GM12891 (cell line): ENCODE measurements around the gene CENPS.
A peak's percentile ranks its signal among the peaks of the same experiment; 100 is the strongest.

Experiments used
- POLR2A ChIP-seq: IDR thresholded peaks from 2 replicates; pipeline ENCODE4 v1.6.1; 2011; ENCODE audit warnings: low read depth, low read length, control low read depth
- POLR2AphosphoS5 ChIP-seq: IDR thresholded peaks from 2 replicates; pipeline ENCODE4 v1.6.1; 2011; ENCODE audit warnings: low read depth, low read length, control low read depth
- POU2F2 ChIP-seq: IDR thresholded peaks from 2 replicates; pipeline ENCODE4 v1.6.1; 2011; ENCODE audit warnings: low read depth, mild to moderate bottlenecking, control low read depth, low read length, moderate library complexity
- TAF1 ChIP-seq: IDR thresholded peaks from 2 replicates; pipeline ENCODE4 v1.6.1; 2011; ENCODE audit warnings: low read depth, low read length, control low read depth

DNA sequence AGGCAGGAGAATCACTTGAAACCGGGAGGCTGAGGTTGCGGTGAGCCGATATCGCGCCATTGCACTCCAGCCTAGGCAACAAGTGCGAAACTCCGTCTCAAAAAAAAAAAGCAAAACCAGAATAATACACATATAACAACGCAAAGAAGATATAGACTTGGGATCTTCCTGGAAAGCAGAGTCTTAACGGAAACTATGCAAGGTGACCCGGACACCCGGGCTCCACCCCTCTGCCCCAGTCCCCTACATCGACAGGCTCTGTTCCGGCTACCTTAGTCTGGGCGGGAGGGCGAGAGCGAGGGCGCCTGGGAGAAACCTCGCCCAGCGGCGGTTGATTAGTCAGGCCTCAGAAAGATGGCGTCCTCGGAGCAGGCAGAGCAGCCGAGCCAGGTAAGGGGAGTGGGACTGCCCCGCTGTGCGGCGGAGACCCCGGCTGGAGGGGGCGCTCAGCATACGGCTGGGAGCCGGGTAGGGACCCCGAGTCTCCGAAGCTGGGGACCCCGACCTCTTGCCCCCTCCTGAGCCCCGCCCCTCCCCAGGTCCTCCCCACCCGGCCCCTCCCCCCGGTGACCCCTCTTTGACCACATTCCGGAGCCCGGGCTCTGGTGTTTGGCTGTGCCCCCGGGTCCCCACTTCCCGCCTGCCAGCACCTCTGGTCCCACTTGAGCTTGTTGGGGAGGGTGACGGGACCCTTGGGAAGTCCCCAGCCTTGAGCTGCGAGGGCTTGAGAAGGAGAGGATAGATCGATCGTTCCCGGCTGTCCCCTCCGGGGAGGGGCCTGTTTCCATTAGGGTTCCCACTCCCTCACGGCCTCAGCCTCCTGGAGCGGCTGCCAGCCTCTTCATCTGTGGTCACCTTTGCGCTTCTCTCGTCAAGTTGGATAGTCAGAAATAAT is 44.6 kb downstream of the CENPS start, which contains the start of gene PEX14:
- TF ChIP-seq POLR2A: peak; percentile 67
- TF ChIP-seq POLR2AphosphoS5: peak; percentile 71
- peak; percentile 87 for TF ChIP-seq TAF1
- peak; percentile 51; the same call in 1 of the 2 replicates for TF ChIP-seq POU2F2
